ENCODE measurements around the gene VWA2. TPM values are rescaled to one million over a fixed set of nuclear protein-coding genes. Genes with fewer than 3 reads are reported as not detected.

Gene VWA2
- total and polyA plus RNA-seq, 2 donors (not counting 3 experiments of a cell fraction or from before 2014, with no cell fraction given), result not detected

DNA sequence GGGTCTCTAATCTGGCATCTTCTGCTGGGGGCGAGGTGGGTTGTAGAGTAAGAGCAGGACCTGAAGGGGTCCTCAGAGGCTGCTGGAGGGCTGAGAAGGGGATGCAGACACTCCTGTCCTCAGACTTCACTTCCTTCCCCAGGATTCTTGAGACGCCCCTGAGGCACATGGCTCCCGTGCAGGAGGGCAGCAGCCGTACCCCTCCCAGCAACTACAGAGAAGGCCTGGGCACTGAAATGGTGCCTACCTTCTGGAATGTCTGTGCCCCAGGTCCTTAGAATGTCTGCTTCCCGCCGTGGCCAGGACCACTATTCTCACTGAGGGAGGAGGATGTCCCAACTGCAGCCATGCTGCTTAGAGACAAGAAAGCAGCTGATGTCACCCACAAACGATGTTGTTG, 52.0 kb downstream of the VWA2 start:
- ChIA-PET CTCF (interaction anchor here (1.0 kb wide), 1 partner anchor 168 kb away, joined by 3 read pairs; no protein-coding TSS in a partner anchor), POLR2A (no interaction called here)
- H3K9me1 ChIP-seq (replicated peaks; ENCODE audit: control insufficient read depth, extremely low read depth, insufficient read depth, low read length), result no peaks in the 10 kb centered on the region
- BruUV-seq (replicated peaks), result no TSS peak
- H3K79me2 ChIP-seq (ENCODE audit: control insufficient read depth, insufficient read depth, low read length), result no peaks in the 10 kb centered on the region
- dilution Hi-C loops (cut with MboI; ENCODE audit: extremely low pct_ligation_motif_present, low sequenced_read_pairs), result no loop called here
- TF ChIP-seq POLR2A (IDR thresholded peaks at IDR 0.05; ENCODE audit: low read depth, low read length) (no peak), EZH2 (IDR thresholded peaks at IDR 0.05; ENCODE audit: borderline replicate concordance, low read depth, low read length, severe bottlenecking) (no peak), POLR2AphosphoS5 (IDR thresholded peaks at IDR 0.05; ENCODE audit: insufficient read depth, low read depth, low read length) (no peak), FOS (IDR thresholded peaks at IDR 0.05; ENCODE audit: borderline replicate concordance, insufficient read depth, low read length) (no peak), JUN (IDR thresholded peaks at IDR 0.05; ENCODE audit: borderline replicate concordance, insufficient read depth, insufficient read length, low read depth) (no peak), MYC (IDR thresholded peaks at IDR 0.05; ENCODE audit: low read depth, low read length) (no peak), GATA2 (IDR thresholded peaks at IDR 0.05; ENCODE audit: insufficient read depth, insufficient read length, low read depth, low read length) (no peak)
- TF ChIP-seq, protein P1, sequence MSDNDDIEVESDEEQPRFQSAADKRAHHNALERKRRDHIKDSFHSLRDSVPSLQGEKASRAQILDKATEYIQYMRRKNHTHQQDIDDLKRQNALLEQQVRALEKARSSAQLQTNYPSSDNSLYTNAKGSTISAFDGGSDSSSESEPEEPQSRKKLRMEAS (IDR thresholded peaks at IDR 0.05; ENCODE audit: insufficient read depth, insufficient read length), result no peak
- TF ChIP-seq, protein P2, sequence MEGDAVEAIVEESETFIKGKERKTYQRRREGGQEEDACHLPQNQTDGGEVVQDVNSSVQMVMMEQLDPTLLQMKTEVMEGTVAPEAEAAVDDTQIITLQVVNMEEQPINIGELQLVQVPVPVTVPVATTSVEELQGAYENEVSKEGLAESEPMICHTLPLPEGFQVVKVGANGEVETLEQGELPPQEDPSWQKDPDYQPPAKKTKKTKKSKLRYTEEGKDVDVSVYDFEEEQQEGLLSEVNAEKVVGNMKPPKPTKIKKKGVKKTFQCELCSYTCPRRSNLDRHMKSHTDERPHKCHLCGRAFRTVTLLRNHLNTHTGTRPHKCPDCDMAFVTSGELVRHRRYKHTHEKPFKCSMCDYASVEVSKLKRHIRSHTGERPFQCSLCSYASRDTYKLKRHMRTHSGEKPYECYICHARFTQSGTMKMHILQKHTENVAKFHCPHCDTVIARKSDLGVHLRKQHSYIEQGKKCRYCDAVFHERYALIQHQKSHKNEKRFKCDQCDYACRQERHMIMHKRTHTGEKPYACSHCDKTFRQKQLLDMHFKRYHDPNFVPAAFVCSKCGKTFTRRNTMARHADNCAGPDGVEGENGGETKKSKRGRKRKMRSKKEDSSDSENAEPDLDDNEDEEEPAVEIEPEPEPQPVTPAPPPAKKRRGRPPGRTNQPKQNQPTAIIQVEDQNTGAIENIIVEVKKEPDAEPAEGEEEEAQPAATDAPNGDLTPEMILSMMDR (IDR thresholded peaks at IDR 0.05; ENCODE audit: extremely low read depth in 1 of 2, insufficient read depth in 1 of 2, low read depth in 1 of 2, low read length in 2 of 2), result no peak
- no peak overlapping the region for H3K9ac ChIP-seq (replicated peaks; ENCODE audit: extremely low read depth, insufficient read depth, low read length)
- no peak overlapping the region for H3K27ac ChIP-seq (ENCODE audit: insufficient read depth, low read depth, low read length)
- intact Hi-C loops (cut with micrococcal nuclease), result no loop called here
- FAIRE-seq (no peak), DNase-seq (ENCODE audit: low read depth, low spot score) (no peak)
- no peaks in the 10 kb centered on the region for H4K20me1 ChIP-seq (replicated peaks; ENCODE audit: control insufficient read depth, extremely low read depth, insufficient read depth, low read length)
- no peak overlapping the region for H3K4me3 ChIP-seq (replicated peaks in 1 of 3; ENCODE audit: insufficient read depth in 1 of 3, low read depth in 1 of 3, low read length in 3 of 3)
- H3K36me3 ChIP-seq (ENCODE audit: control insufficient read depth in 2 of 2, extremely low read depth in 1 of 2, insufficient read depth in 2 of 2, low read length in 2 of 2), result no peaks in the 10 kb centered on the region
- H3K4me1 ChIP-seq (ENCODE audit: control insufficient read depth, extremely low read depth, insufficient read depth, low read length), result no peaks in the 10 kb centered on the region
- no peak overlapping the region for H3K4me2 ChIP-seq (ENCODE audit: insufficient read depth, low read length)
- H2AFZ ChIP-seq (ENCODE audit: low read depth, low read length), result no peak overlapping the region
- peaks cover 0 to 3% of the 10 kb centered on the region in 2 experiments for H3K27me3 ChIP-seq (ENCODE audit: control insufficient read depth in 2 of 2, insufficient read depth in 2 of 2, low read length in 2 of 2)
- H3K9me3 ChIP-seq (replicated peaks; ENCODE audit: control insufficient read depth, insufficient read depth, low read length), result no peaks in the 10 kb centered on the region
